NCI-H460 (cell line): ENCODE data around the gene UFD1. TPM values are rescaled to one million over a fixed set of nuclear protein-coding genes. Genes with fewer than 3 reads are reported as not detected.

ENCODE experiments used
- DNase-seq: peaks from one replicate; pipeline ENCODE4 v3.0.0-alpha.2; 2016; ENCODE audit warnings: low read depth; ENCODE audit errors: extremely low read depth
- total RNA-seq: library from RNA; depleted of rRNA; stranded (reverse); fragments of >200 nt; shearing (Covaris generic); gene quantifications from 2 replicates; pipeline ENCODE4 v1.2.3, GENCODE V29; 2014; rRNA removed

Gene UFD1
- total RNA-seq, 1 experiment from 2014 or later, result 49.7 TPM

- no peak for DNase-seq
Measured at GRCh38 chr22:19402642-19403191, 76.3 kb downstream of the UFD1 start.

- no peak for DNase-seq
Measured at GRCh38 chr22:19401483-19401882, 77.5 kb downstream of the UFD1 start.

GRCh38 chr22:19400881-19401280, 78.1 kb downstream of the UFD1 start:
- DNase-seq, result no peak

Other genes with a start within 250 kb of the UFD1 start
- 2.0 and 2.6 TPM in 2 replicates for gene CLTCL1, start 187.5 kb downstream of the UFD1 start, total RNA-seq
- gene HIRA, start 47.5 kb downstream of the UFD1 start, total RNA-seq, result 8.0 and 10.7 TPM in 2 replicates
- gene MRPL40, start 46.6 kb downstream of the UFD1 start, total RNA-seq, result 46.1 and 51.3 TPM in 2 replicates
- 23.2 and 23.6 TPM in 2 replicates for gene C22orf39, start 31.5 kb downstream of the UFD1 start, total RNA-seq
- gene CDC45, start 727 bp upstream of the UFD1 start, total RNA-seq, result 16.3 and 20.9 TPM in 2 replicates
- not detected in 2 replicates for gene CLDN5, start 45.2 kb upstream of the UFD1 start, total RNA-seq
- 11.7 and 17.4 TPM in 2 replicates for gene SEPTIN5, start 235.3 kb upstream of the UFD1 start, total RNA-seq
- 3.9 and 4.5 TPM in 2 replicates for gene GP1BB, start 244.3 kb upstream of the UFD1 start, total RNA-seq